ENCODE data around the gene MMP28. TPM values are rescaled to one million over a fixed set of nuclear protein-coding genes. Genes with fewer than 3 reads are reported as not detected.

Gene MMP28
- polyA plus RNA-seq, 4 donors = 3.0 to 30.5 (median 24.0) TPM

Other genes with a start within 250 kb of the MMP28 start
- under 1 TPM in 1 of 4 donors, not detected in 3; 0.07 TPM for gene SLFN14, start 234.8 kb downstream of the MMP28 start, polyA plus RNA-seq
- gene PEX12, start 217.1 kb downstream of the MMP28 start, polyA plus RNA-seq = 1 to 10 TPM; 2.9 to 7.4 (median 3.4) TPM
- gene AP2B1, start 208.3 kb downstream of the MMP28 start, polyA plus RNA-seq = 10 to 100 TPM; 28.9 to 82.2 (median 45.4) TPM
- gene RASL10B, start 64.0 kb downstream of the MMP28 start, polyA plus RNA-seq = 1 to 10 TPM in 2 of 4 donors, under 1 TPM in 2; 0.27 to 1.9 (median 1.1) TPM
- gene GAS2L2, start 42.4 kb downstream of the MMP28 start, polyA plus RNA-seq = under 1 TPM in 2 of 4 donors, not detected in 2; 0.03 TPM
- gene C17orf50, start 34.8 kb downstream of the MMP28 start, polyA plus RNA-seq = under 1 TPM in 1 of 4 donors, not detected in 3; 0.15 TPM
- gene TAF15, start 13.8 kb upstream of the MMP28 start, polyA plus RNA-seq = 100 to 1,000 TPM in 3 of 4 donors, 10 to 100 TPM in 1; 70.3 to 166 (median 123) TPM
- gene HEATR9, start 73.2 kb upstream of the MMP28 start, polyA plus RNA-seq = under 1 TPM in 1 of 4 donors, not detected in 3; 0.01 TPM
- 10 to 100 TPM in 1 of 4 donors, 1 to 10 TPM in 3; 4.0 to 44.0 (median 6.3) TPM for gene CCL5, start 84.7 kb upstream of the MMP28 start, polyA plus RNA-seq
- 1 to 10 TPM in 3 of 4 donors, not detected in 1; 1.9 to 4.5 (median 4.5) TPM for gene RDM1, start 135.1 kb upstream of the MMP28 start, polyA plus RNA-seq
- under 1 TPM in 1 of 4 donors, not detected in 3; 0.04 TPM for gene LYZL6, start 148.1 kb upstream of the MMP28 start, polyA plus RNA-seq
- under 1 TPM in 2 of 4 donors, not detected in 2; 0.19 to 0.21 TPM for gene CCL16, start 185.9 kb upstream of the MMP28 start, polyA plus RNA-seq
- 10 to 100 TPM in 1 of 4 donors, 1 to 10 TPM in 3; 5.4 to 61.9 (median 6.3) TPM for gene CCL14, start 191.1 kb upstream of the MMP28 start, polyA plus RNA-seq
- gene CCL15, start 205.9 kb upstream of the MMP28 start, polyA plus RNA-seq = 10 to 100 TPM; 22.6 to 72.7 (median 53.2) TPM
- 10 to 100 TPM in 1 of 4 donors, 1 to 10 TPM in 2, not detected in 1; 1.6 to 22.9 (median 1.9) TPM for gene CCL23, start 222.3 kb upstream of the MMP28 start, polyA plus RNA-seq